Measurements from ENCODE around the gene SORCS2. TPM values are rescaled to one million over a fixed set of nuclear protein-coding genes. Genes with fewer than 3 reads are reported as not detected.

SORCS2 gene
- total and polyA plus RNA-seq, 7 donors, result 0.18 to 1.5 (median 0.36) TPM

- H3K4me1 ChIP-seq, result no peaks in the 10 kb centered on the region
- H3K9me3 ChIP-seq, result no peaks in the 10 kb centered on the region
- no peaks in the 10 kb centered on the region for H3K36me3 ChIP-seq (ENCODE audit: insufficient read depth in 1 of 2, low read depth in 1 of 2)
- peaks cover 0 to 5% (median 2%) of the 10 kb centered on the region in 3 donors for H3K27me3 ChIP-seq (ENCODE audit: insufficient read depth in 3 of 3, low read length in 2 of 3)
- TF ChIP-seq, protein P1, sequence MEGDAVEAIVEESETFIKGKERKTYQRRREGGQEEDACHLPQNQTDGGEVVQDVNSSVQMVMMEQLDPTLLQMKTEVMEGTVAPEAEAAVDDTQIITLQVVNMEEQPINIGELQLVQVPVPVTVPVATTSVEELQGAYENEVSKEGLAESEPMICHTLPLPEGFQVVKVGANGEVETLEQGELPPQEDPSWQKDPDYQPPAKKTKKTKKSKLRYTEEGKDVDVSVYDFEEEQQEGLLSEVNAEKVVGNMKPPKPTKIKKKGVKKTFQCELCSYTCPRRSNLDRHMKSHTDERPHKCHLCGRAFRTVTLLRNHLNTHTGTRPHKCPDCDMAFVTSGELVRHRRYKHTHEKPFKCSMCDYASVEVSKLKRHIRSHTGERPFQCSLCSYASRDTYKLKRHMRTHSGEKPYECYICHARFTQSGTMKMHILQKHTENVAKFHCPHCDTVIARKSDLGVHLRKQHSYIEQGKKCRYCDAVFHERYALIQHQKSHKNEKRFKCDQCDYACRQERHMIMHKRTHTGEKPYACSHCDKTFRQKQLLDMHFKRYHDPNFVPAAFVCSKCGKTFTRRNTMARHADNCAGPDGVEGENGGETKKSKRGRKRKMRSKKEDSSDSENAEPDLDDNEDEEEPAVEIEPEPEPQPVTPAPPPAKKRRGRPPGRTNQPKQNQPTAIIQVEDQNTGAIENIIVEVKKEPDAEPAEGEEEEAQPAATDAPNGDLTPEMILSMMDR (IDR thresholded peaks at IDR 0.05), result no peak
- H3K27ac ChIP-seq, result no peak overlapping the region
- intact Hi-C loops (cut with DNase I), result no loop called here
- no peak overlapping the region for H3K4me3 ChIP-seq
- WGBS, 3 donors, result 96 to 97% (median 96%) methylated on average over 16 of the region's 16 CpGs
- DNase-seq (no peak), ATAC-seq (no peak)
Measured at GRCh38 chr4:7723625-7724024, 531.3 kb downstream of the SORCS2 start.

GRCh38 chr4:7725951-7726350 lies 533.6 kb downstream of the SORCS2 start:
- no peaks in the 10 kb centered on the region for H3K27me3 ChIP-seq (ENCODE audit: insufficient read depth in 3 of 3, low read length in 2 of 3)
- DNase-seq (no peak), ATAC-seq (peak in 1 of 4 donors; percentile 36)
- H3K9me3 ChIP-seq, result no peaks in the 10 kb centered on the region
- no peaks in the 10 kb centered on the region for H3K4me1 ChIP-seq
- H3K36me3 ChIP-seq (ENCODE audit: insufficient read depth in 1 of 2, low read depth in 1 of 2), result no peaks in the 10 kb centered on the region
- no peak overlapping the region for H3K27ac ChIP-seq
- no peak overlapping the region for H3K4me3 ChIP-seq
- intact Hi-C loops (cut with DNase I), result no loop called here
- 75 to 80% (median 80%) methylated on average over 9 of the region's 9 CpGs for WGBS, 3 donors
- TF ChIP-seq, protein P1 (IDR thresholded peaks at IDR 0.05), result no peak

GRCh38 chr4:7726665-7727413 lies 534.5 kb downstream of the SORCS2 start:
- TF ChIP-seq, protein P1 (IDR thresholded peaks at IDR 0.05), result no peak
- no peaks in the 10 kb centered on the region for H3K27me3 ChIP-seq (ENCODE audit: insufficient read depth in 3 of 3, low read length in 2 of 3)
- no peaks in the 10 kb centered on the region for H3K36me3 ChIP-seq (ENCODE audit: insufficient read depth in 1 of 2, low read depth in 1 of 2)
- intact Hi-C loops (cut with DNase I), result no loop called here
- WGBS, 3 donors, result 85 to 89% (median 87%) methylated on average over 22 of the region's 22 CpGs
- DNase-seq, result peak in 1 of 2 donors; percentile 23
- H3K9me3 ChIP-seq, result no peaks in the 10 kb centered on the region
- no peaks in the 10 kb centered on the region for H3K4me1 ChIP-seq
- no peak overlapping the region for H3K27ac ChIP-seq
- H3K4me3 ChIP-seq, result no peak overlapping the region
- ATAC-seq, result no peak

GRCh38 chr4:7727749-7728148 lies 535.4 kb downstream of the SORCS2 start:
- TF ChIP-seq, protein P1 (IDR thresholded peaks at IDR 0.05), result no peak
- WGBS, 3 donors, result 100% methylated on average over 1 of the region's 1 CpG
- no peak for ATAC-seq
- Histone ChIP-seq H3K27ac (no peak overlapping the region), H3K27me3 (ENCODE audit: insufficient read depth in 3 of 3, low read length in 2 of 3) (peaks cover 0 to under 1% (median 0%) of the 10 kb centered on the region in 3 donors), H3K36me3 (ENCODE audit: insufficient read depth in 1 of 2, low read depth in 1 of 2) (no peaks in the 10 kb centered on the region), H3K4me1 (no peaks in the 10 kb centered on the region), H3K4me3 (no peak overlapping the region), H3K9me3 (no peaks in the 10 kb centered on the region)
- DNase-seq, result no peak
- intact Hi-C loops (cut with DNase I), result no loop called here

- intact Hi-C loops (cut with DNase I), result no loop called here
- 78 to 80% (median 80%) methylated on average over 4 of the region's 4 CpGs for WGBS, 3 donors
- no peak for DNase-seq
Measured at GRCh38 chr4:7731437-7731836, 539.1 kb downstream of the SORCS2 start.

More at GRCh38 chr4:7731437-7731836, 539.1 kb downstream of the SORCS2 start:
- Histone ChIP-seq H3K4me3 (no peak overlapping the region), H3K27ac (no peak overlapping the region), H3K36me3 (ENCODE audit: insufficient read depth in 1 of 2, low read depth in 1 of 2) (no peaks in the 10 kb centered on the region), H3K9me3 (no peaks in the 10 kb centered on the region), H3K4me1 (no peaks in the 10 kb centered on the region), H3K27me3 (ENCODE audit: insufficient read depth in 3 of 3, low read length in 2 of 3) (peaks cover 0 to 1% (median 0%) of the 10 kb centered on the region in 3 donors)
- TF ChIP-seq, protein P1 (IDR thresholded peaks at IDR 0.05), result no peak
- ATAC-seq, result no peak

Data from psoas muscle (tissue), 8 donors.